Skeletal muscle tissue (tissue), 4 donors: ENCODE data around the gene RAPGEF4. TPM values are rescaled to one million over a fixed set of nuclear protein-coding genes. Genes with fewer than 3 reads are reported as not detected.

Source experiments
- H3K27ac ChIP-seq: one replicate; pipeline ENCODE4 v1.7.0; 2013; ENCODE audit warnings: mild to moderate bottlenecking, low read depth, low read length, inconsistent platforms
- H3K27me3 ChIP-seq, 3 donors: one replicate each; pipeline ENCODE4 v1.7.0; 2013; ENCODE audit warnings: low read length in 3 of 3; ENCODE audit not compliant: control insufficient read depth in 3 of 3, insufficient read depth in 3 of 3
- H3K36me3 ChIP-seq, 3 donors: one replicate each; pipeline ENCODE4 v1.7.0; 2013; ENCODE audit warnings: low read length in 3 of 3; ENCODE audit not compliant: control insufficient read depth in 3 of 3, insufficient read depth in 3 of 3
- H3K4me1 ChIP-seq, 3 donors: one replicate each; pipeline ENCODE4 v1.7.0; 2013; ENCODE audit warnings: low read length in 3 of 3, mild to moderate bottlenecking in 3 of 3; ENCODE audit not compliant: control insufficient read depth in 3 of 3, insufficient read depth in 3 of 3
- H3K4me3 ChIP-seq, 3 donors: one replicate each; pipeline ENCODE4 v1.7.0; 2013; ENCODE audit warnings: low read length in 3 of 3
- H3K9ac ChIP-seq, 3 donors: one replicate each; pipeline ENCODE4 v1.7.0; 2013; ENCODE audit warnings: low read length in 3 of 3, mild to moderate bottlenecking in 3 of 3, moderate library complexity in 2 of 3, low read depth in 1 of 3
- H3K9me3 ChIP-seq, 3 donors: one replicate each; pipeline ENCODE4 v1.7.0; 2013; ENCODE audit warnings: low read length in 3 of 3; ENCODE audit not compliant: control insufficient read depth in 3 of 3
- total RNA-seq: library from RNA; depleted of rRNA; stranded (reverse); fragments of >200 nt; gene quantifications from one replicate; pipeline ENCODE4 v1.2.3, GENCODE V29; 2014
- donor health status: Osteomylitis.

RAPGEF4 gene
- total RNA-seq, 1 donor from 2014 or later = 5.7 TPM

- Histone ChIP-seq H3K4me1 (no peaks in the 10 kb centered on the region), H3K36me3 (no peaks in the 10 kb centered on the region), H3K4me3 (no peak overlapping the region), H3K27ac (no peak overlapping the region), H3K27me3 (no peaks in the 10 kb centered on the region), H3K9me3 (no peaks in the 10 kb centered on the region), H3K9ac (no peak overlapping the region)
Observed at GRCh38 chr2:172769879-172770278, 34.2 kb downstream of the RAPGEF4 start.

- Histone ChIP-seq H3K36me3 (no peaks in the 10 kb centered on the region), H3K9ac (no peak overlapping the region), H3K4me3 (no peak overlapping the region), H3K27ac (no peak overlapping the region), H3K27me3 (no peaks in the 10 kb centered on the region), H3K9me3 (no peaks in the 10 kb centered on the region), H3K4me1 (no peaks in the 10 kb centered on the region)
Observed at GRCh38 chr2:172770887-172771286, 35.2 kb downstream of the RAPGEF4 start.

GRCh38 chr2:172772633-172773032, 37.0 kb downstream of the RAPGEF4 start:
- H3K4me3 ChIP-seq = no peak overlapping the region
- no peaks in the 10 kb centered on the region for H3K9me3 ChIP-seq
- no peaks in the 10 kb centered on the region for H3K27me3 ChIP-seq
- H3K36me3 ChIP-seq = no peaks in the 10 kb centered on the region
- H3K27ac ChIP-seq = no peak overlapping the region
- H3K4me1 ChIP-seq = no peaks in the 10 kb centered on the region
- no peak overlapping the region for H3K9ac ChIP-seq

DNA sequence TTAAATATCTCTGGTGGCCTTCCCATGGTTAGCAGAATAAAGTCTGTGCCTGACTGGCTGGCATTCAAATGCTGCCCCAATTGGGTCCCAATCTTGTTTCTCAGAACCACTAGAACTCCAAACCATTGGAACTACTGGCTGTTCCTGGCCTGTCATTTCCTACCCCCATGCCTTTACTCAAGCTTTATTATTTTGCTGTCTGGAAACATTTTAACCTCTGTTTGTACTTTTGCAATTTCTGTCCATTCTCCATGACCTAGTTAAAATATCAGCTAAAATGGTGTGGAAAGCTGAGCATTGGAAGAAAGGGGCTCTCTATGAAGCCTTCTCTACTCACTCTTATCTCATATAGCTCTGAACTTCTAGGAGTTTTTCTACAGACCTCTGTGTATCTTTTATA, 38.7 kb downstream of the RAPGEF4 start:
- no peak overlapping the region for H3K9ac ChIP-seq
- no peak overlapping the region for H3K27ac ChIP-seq
- H3K4me1 ChIP-seq = no peaks in the 10 kb centered on the region
- no peak overlapping the region for H3K4me3 ChIP-seq
- no peaks in the 10 kb centered on the region for H3K27me3 ChIP-seq
- no peaks in the 10 kb centered on the region for H3K36me3 ChIP-seq
- H3K9me3 ChIP-seq = no peaks in the 10 kb centered on the region

- H3K4me3 ChIP-seq = no peak overlapping the region
- H3K9me3 ChIP-seq = no peaks in the 10 kb centered on the region
- no peaks in the 10 kb centered on the region for H3K4me1 ChIP-seq
- H3K27ac ChIP-seq = no peak overlapping the region
- no peaks in the 10 kb centered on the region for H3K27me3 ChIP-seq
- no peak overlapping the region for H3K9ac ChIP-seq
- H3K36me3 ChIP-seq = no peaks in the 10 kb centered on the region
Observed at GRCh38 chr2:172775319-172775718, 39.7 kb downstream of the RAPGEF4 start.

- Histone ChIP-seq H3K9ac (no peak overlapping the region), H3K27me3 (no peaks in the 10 kb centered on the region), H3K4me1 (no peaks in the 10 kb centered on the region), H3K4me3 (no peak overlapping the region), H3K27ac (no peak overlapping the region), H3K36me3 (no peaks in the 10 kb centered on the region), H3K9me3 (no peaks in the 10 kb centered on the region)
Observed at GRCh38 chr2:172777431-172777830, 41.8 kb downstream of the RAPGEF4 start.

DNA sequence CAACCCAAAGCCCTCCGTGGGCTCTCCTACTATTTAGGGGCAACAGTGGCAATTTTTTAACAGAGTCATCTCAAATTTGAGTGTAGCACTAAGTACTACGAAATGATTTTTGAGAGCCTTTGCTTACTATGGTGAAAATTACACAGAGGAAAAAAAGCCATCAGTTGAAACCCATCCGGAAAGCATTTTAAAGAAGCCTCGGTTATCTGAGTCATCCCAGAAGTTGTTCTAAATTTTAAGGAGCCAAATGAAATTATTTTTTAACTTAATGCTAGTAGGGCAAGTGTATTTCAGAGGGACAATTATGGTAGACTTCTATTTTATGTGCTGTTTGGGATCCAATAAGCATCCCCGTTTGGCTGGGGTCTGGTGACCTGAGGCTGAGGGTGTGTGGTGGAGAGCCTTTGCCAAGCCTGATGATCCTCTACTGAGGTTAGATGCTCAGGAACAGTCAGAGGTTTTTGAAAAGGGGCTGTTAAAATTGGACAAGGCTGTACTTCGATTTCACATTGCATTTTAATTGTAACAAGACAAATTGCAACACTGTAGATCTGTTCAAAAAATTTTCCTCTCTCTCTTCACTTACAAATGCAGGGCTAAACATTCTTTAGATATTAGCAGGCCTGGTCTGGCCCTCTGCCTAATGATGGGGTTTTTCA, 47.0 kb downstream of the RAPGEF4 start:
- Histone ChIP-seq H3K9ac (no peak overlapping the region), H3K9me3 (no peaks in the 10 kb centered on the region), H3K4me3 (no peak overlapping the region), H3K36me3 (no peaks in the 10 kb centered on the region), H3K27ac (no peak overlapping the region), H3K4me1 (peaks cover 0 to 7% (median 0%) of the 10 kb centered on the region in 3 donors), H3K27me3 (no peaks in the 10 kb centered on the region)

- no peak overlapping the region for H3K27ac ChIP-seq
- peaks cover 0 to 7% (median 0%) of the 10 kb centered on the region in 3 donors for H3K4me1 ChIP-seq
- no peaks in the 10 kb centered on the region for H3K36me3 ChIP-seq
- no peak overlapping the region for H3K9ac ChIP-seq
- no peak overlapping the region for H3K4me3 ChIP-seq
- H3K9me3 ChIP-seq = no peaks in the 10 kb centered on the region
- no peaks in the 10 kb centered on the region for H3K27me3 ChIP-seq
Observed at GRCh38 chr2:172783165-172783898, 47.7 kb downstream of the RAPGEF4 start.

- H3K27me3 ChIP-seq = no peaks in the 10 kb centered on the region
- H3K4me3 ChIP-seq = no peak overlapping the region
- no peak overlapping the region for H3K27ac ChIP-seq
- no peak overlapping the region for H3K9ac ChIP-seq
- no peaks in the 10 kb centered on the region for H3K36me3 ChIP-seq
- no peaks in the 10 kb centered on the region for H3K4me1 ChIP-seq
- H3K9me3 ChIP-seq = no peaks in the 10 kb centered on the region
Observed at GRCh38 chr2:172788871-172789270, 53.2 kb downstream of the RAPGEF4 start.

DNA sequence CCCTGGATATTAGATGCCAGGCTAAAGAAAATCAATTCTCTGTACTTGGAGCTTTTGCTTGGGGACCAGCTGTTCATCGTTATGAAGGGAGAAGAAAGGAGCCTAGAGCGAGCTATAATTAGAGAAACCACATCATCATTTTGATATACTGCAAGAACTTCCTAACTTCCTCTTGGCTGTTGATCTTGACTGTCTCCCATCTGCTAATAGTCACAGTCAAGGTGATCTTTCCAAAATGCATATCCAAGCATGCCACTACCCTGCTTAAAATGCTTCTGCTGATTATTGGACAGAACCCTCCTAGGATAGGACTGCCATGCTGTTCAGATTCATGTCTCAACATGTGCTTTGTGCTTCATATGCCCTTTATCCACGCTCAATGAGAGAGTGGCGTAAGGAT, 54.8 kb downstream of the RAPGEF4 start:
- Histone ChIP-seq H3K9me3 (no peaks in the 10 kb centered on the region), H3K27ac (no peak overlapping the region), H3K36me3 (no peaks in the 10 kb centered on the region)

More for the DNA sequence above, 54.8 kb downstream of the RAPGEF4 start:
- no peak overlapping the region for H3K4me3 ChIP-seq
- H3K4me1 ChIP-seq = no peaks in the 10 kb centered on the region
- no peaks in the 10 kb centered on the region for H3K27me3 ChIP-seq
- H3K9ac ChIP-seq = no peak overlapping the region
